Measurements from ENCODE around the gene CNPY1.

DNA sequence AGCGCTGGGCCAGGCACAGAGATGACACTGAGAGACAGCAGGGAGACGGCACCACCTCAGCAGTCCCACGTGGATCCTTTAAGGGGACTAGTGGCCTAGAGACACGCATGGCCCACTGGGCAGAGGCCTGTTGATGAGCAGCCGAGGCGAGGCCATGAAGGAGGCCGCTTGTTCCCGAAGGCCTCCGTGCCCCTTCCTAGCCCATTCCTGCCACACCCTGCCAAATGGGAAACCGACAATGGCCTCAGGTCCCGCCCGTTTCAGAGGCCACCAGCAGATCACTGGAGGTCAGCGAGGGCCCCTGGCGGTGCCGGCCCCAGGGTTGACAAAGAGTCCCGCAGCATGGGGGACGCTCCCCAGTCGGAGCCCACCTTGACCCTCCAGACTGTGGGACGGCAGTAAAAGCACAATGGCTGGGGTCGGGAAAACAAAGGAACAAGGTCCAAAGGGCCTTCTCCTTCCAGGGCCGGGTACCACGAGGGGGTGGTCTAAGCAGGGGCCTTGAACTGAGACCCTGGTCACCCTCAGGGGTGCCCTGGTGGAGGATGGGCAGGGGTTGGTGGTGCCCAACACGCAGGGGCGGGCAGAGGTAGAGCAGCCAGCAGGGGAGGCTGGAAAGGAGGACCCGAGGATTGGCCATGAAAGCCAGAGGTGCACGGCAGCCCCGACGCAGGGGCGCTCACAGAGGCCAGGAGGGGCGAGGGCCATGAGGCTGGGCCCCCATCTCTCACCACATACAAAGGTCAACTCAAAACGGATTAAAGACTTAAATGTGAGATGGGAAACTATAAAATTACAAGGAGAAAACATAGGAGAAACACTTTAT, 19.9 kb upstream of the CNPY1 start:
- no peak for TF ChIP-seq EZH2 (IDR thresholded peaks at IDR 0.05; ENCODE audit: insufficient read depth, low read length)
- TF ChIP-seq, protein P1, sequence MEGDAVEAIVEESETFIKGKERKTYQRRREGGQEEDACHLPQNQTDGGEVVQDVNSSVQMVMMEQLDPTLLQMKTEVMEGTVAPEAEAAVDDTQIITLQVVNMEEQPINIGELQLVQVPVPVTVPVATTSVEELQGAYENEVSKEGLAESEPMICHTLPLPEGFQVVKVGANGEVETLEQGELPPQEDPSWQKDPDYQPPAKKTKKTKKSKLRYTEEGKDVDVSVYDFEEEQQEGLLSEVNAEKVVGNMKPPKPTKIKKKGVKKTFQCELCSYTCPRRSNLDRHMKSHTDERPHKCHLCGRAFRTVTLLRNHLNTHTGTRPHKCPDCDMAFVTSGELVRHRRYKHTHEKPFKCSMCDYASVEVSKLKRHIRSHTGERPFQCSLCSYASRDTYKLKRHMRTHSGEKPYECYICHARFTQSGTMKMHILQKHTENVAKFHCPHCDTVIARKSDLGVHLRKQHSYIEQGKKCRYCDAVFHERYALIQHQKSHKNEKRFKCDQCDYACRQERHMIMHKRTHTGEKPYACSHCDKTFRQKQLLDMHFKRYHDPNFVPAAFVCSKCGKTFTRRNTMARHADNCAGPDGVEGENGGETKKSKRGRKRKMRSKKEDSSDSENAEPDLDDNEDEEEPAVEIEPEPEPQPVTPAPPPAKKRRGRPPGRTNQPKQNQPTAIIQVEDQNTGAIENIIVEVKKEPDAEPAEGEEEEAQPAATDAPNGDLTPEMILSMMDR (IDR thresholded peaks at IDR 0.05; ENCODE audit: insufficient read depth, low read depth, low read length): no peak
